Left ventricle myocardium inferior (tissue), 1 donor: Measurements from ENCODE around the gene DPP10. TPM values are rescaled to one million over a fixed set of nuclear protein-coding genes. Genes with fewer than 3 reads are reported as not detected.

Experiments used
- DNase-seq: peaks from one replicate; pipeline ENCODE4 v3.0.0-alpha.2; 2020
- H3K27ac ChIP-seq: fragments of 200-600 bp; replicated peaks from 2 replicates; pipeline ENCODE4 v1.8.0; 2021
- H3K27me3 ChIP-seq: fragments of 200-600 bp; 2 replicates; pipeline ENCODE4 v1.8.0; 2021; ENCODE audit warnings: low read depth
- H3K36me3 ChIP-seq: fragments of 200-600 bp; 2 replicates; pipeline ENCODE4 v1.8.0; 2021
- H3K4me1 ChIP-seq: fragments of 200-600 bp; 2 replicates; pipeline ENCODE4 v1.8.0; 2021
- H3K4me3 ChIP-seq: fragments of 200-600 bp; 2 replicates; pipeline ENCODE4 v1.8.0; 2021; ENCODE audit warnings: mild to moderate bottlenecking, moderate library complexity
- H3K9me3 ChIP-seq: fragments of 200-600 bp; replicated peaks from 2 replicates; pipeline ENCODE4 v1.8.0; 2021
- intact Hi-C: fragments of 100-400 bp; cut with micrococcal nuclease; formaldehyde crosslinking; loops from one replicate; pipeline ENCODE4 v1.11.0; 2022
- total RNA-seq: library from RNA; stranded (reverse); fragmentation: NEBNext Ultra II Directional; extraction: Animal tissue kit (Norgen Biotek cat#: 25700); gene quantifications from one replicate; pipeline ENCODE4 v1.2.1, GENCODE V29; 2021
- TF ChIP-seq, protein P1 (sequence below): fragments of 200-600 bp; IDR thresholded peaks from 2 replicates; pipeline ENCODE4 v1.8.0; 2021; ENCODE audit warnings: antibody characterized with exemption, mild to moderate bottlenecking, borderline replicate concordance
- donor health status: DM: no; HTN: yes; CAD: no; lungs with severe emphysema.

DPP10 gene
- total RNA-seq, 1 donor from 2014 or later, result 0.16 TPM

DNA sequence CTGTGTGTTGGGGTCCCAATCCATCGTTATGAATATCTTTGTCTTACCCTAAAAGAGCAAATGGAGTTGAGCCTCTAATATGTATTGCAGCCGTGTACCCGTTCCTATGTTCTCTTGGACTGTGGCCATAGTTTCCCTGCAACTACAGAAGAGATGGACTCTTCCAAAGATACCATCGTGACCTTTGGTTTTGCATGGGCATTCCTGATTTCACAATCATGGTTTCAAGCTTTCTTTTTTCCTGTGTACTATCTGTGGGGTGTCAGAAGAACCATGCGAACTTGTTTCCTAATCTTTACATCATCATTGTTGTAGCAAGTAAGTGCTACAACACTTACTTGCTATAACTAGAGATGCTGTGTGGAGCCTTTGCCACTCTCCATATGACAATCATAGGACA, 1295.7 kb downstream of the DPP10 start:
- Histone ChIP-seq H3K4me3 (no peak overlapping the region), H3K36me3 (no peaks in the 10 kb centered on the region), H3K27ac (no peak overlapping the region), H3K4me1 (no peaks in the 10 kb centered on the region), H3K27me3 (no peaks in the 10 kb centered on the region), H3K9me3 (no peaks in the 10 kb centered on the region)
- DNase-seq, result no peak
- intact Hi-C loops, result no loop called here
- TF ChIP-seq, protein P1, sequence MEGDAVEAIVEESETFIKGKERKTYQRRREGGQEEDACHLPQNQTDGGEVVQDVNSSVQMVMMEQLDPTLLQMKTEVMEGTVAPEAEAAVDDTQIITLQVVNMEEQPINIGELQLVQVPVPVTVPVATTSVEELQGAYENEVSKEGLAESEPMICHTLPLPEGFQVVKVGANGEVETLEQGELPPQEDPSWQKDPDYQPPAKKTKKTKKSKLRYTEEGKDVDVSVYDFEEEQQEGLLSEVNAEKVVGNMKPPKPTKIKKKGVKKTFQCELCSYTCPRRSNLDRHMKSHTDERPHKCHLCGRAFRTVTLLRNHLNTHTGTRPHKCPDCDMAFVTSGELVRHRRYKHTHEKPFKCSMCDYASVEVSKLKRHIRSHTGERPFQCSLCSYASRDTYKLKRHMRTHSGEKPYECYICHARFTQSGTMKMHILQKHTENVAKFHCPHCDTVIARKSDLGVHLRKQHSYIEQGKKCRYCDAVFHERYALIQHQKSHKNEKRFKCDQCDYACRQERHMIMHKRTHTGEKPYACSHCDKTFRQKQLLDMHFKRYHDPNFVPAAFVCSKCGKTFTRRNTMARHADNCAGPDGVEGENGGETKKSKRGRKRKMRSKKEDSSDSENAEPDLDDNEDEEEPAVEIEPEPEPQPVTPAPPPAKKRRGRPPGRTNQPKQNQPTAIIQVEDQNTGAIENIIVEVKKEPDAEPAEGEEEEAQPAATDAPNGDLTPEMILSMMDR, result no peak

DNA sequence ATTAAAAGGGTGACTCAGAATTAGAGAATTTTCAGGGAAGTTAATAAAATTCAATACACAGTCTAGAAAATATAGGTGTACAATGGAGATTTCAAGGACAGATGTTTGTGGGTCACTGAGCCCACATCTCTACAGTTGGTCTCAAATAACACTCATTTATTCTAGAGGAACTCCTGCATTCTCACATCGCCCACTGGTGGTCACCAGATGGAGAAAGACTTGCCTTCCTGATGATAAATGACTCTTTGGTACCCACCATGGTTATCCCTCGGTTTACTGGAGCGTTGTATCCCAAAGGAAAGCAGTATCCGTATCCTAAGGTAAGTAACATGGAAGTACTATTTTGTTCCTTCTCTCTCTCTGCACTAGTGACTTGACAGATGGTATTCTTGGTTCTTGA, 1297.1 kb downstream of the DPP10 start:
- no peak for DNase-seq
- Histone ChIP-seq H3K27me3 (no peaks in the 10 kb centered on the region), H3K36me3 (no peaks in the 10 kb centered on the region), H3K4me3 (no peak overlapping the region), H3K4me1 (no peaks in the 10 kb centered on the region), H3K27ac (no peak overlapping the region), H3K9me3 (no peaks in the 10 kb centered on the region)
- TF ChIP-seq, protein P1, result no peak
- intact Hi-C loops, result no loop called here

DNA sequence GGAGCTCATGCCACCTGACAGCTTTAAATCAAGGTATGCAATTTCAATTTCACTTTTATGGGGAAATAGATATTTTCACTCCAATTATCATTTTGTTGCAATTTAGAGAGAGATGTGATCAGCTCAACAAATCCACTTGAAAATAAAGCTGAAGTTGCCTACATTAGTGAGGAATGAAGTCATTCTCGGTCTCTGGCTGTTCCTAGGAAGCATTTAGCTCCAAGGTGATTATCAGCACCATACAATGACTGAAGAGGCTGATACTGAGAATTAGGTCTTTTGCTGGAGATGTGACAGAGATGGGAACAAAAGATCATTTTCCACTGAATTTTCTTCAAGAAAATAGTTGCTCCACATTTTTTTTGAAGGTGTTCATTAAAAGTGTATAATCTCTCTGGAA, 1303.7 kb downstream of the DPP10 start:
- intact Hi-C loops, result no loop called here
- H3K4me1 ChIP-seq, result no peaks in the 10 kb centered on the region
- DNase-seq, result no peak
- no peak overlapping the region for H3K27ac ChIP-seq
- no peaks in the 10 kb centered on the region for H3K9me3 ChIP-seq
- no peaks in the 10 kb centered on the region for H3K36me3 ChIP-seq
- H3K27me3 ChIP-seq, result no peaks in the 10 kb centered on the region
- TF ChIP-seq, protein P1, result no peak
- H3K4me3 ChIP-seq, result no peak overlapping the region

DNA sequence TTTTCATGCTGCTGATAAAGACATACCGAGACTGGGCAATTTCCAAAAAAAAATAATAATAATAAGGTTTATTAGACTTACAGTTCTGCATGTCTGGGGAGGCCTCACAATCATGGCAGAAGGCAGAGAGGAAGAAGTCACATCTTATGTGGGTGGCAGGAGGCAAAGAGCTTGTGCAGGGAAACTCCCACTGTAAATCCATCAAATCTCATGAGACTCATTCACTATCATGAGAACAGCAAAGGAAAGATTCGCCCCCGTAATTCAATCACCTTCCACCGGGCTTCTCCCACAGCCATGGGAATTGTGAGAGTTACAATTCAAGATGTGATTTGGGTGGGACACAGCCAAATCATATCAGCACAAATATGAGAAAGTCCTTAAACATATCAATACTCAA, 1314.8 kb downstream of the DPP10 start:
- TF ChIP-seq, protein P1, result no peak
- no peak overlapping the region for H3K4me3 ChIP-seq
- H3K36me3 ChIP-seq, result no peaks in the 10 kb centered on the region
- no peak overlapping the region for H3K27ac ChIP-seq
- DNase-seq, result no peak
- H3K4me1 ChIP-seq, result no peaks in the 10 kb centered on the region
- intact Hi-C loops, result no loop called here
- H3K27me3 ChIP-seq, result no peaks in the 10 kb centered on the region
- no peaks in the 10 kb centered on the region for H3K9me3 ChIP-seq

DNA sequence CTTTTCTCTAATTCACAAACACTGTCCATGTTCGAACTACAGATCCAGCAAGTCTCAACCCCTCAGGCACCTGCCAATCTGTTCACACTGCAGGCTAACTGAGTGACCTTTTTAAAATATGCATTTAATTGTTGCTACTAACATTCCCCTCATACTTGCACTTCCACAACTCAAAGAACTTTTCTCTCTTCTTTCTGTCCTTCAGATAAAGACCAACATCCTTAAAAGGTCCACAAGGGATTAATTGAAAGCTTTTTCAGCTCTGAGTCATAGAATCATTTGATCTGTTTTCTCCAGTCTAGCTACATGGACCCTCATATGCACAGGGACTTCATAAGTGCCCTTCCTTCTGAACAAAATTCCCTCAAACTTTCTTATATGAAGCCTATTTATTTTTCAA, 1321.2 kb downstream of the DPP10 start:
- no peaks in the 10 kb centered on the region for H3K9me3 ChIP-seq
- no peak overlapping the region for H3K4me3 ChIP-seq
- TF ChIP-seq, protein P1, result no peak
- H3K27me3 ChIP-seq, result no peaks in the 10 kb centered on the region
- no peaks in the 10 kb centered on the region for H3K36me3 ChIP-seq
- DNase-seq, result no peak
- no peaks in the 10 kb centered on the region for H3K4me1 ChIP-seq
- intact Hi-C loops, result no loop called here
- no peak overlapping the region for H3K27ac ChIP-seq

DNA sequence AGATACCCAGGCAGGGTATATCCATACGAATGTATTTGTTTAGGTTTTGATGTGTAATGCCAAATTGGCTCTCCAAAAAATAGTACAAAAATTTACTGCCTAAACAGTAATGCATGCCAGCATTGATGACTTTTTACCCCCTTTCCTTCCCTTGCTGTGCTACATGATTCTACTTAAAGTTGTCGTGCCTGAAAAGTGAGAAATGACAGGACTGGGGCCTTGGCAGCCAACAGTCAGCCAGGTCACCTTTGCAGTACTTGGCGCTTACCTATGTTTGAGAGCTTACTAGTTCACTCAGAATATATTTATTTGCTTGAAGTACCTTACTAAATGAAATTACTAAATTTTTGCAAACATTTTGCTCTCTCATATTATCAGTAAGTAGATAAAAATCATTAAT, 1329.1 kb downstream of the DPP10 start:
- Histone ChIP-seq H3K27me3 (no peaks in the 10 kb centered on the region), H3K36me3 (no peaks in the 10 kb centered on the region), H3K4me3 (no peak overlapping the region), H3K27ac (peak overlapping the region; percentile 17), H3K9me3 (no peaks in the 10 kb centered on the region), H3K4me1 (peaks cover 9% of the 10 kb centered on the region)
- intact Hi-C loops, result no loop called here
- peak; percentile 29 for DNase-seq
- TF ChIP-seq, protein P1, result no peak
